Colonic mucosa (tissue), 4 donors: ENCODE measurements around the gene TASP1. TPM values are rescaled to one million over a fixed set of nuclear protein-coding genes. Genes with fewer than 3 reads are reported as not detected.

Experiments
- DNase-seq: peaks from one replicate; pipeline ENCODE4 v3.0.0-alpha.2; 2020
- H3K27ac ChIP-seq: fragments of 200-600 bp; one replicate; pipeline ENCODE4 v1.8.0; 2021
- H3K27me3 ChIP-seq: fragments of 200-600 bp; one replicate; pipeline ENCODE4 v1.8.0; 2021
- H3K36me3 ChIP-seq: fragments of 200-600 bp; one replicate; pipeline ENCODE4 v1.8.0; 2021
- H3K4me1 ChIP-seq: fragments of 200-600 bp; one replicate; pipeline ENCODE4 v1.8.0; 2021; ENCODE audit warnings: mild to moderate bottlenecking
- H3K4me3 ChIP-seq: fragments of 200-600 bp; one replicate; pipeline ENCODE4 v1.8.0; 2021
- H3K9ac ChIP-seq, 2 donors: one replicate each; pipeline ENCODE4 v1.7.0; 2013; ENCODE audit warnings: control low read depth in 2 of 2, low read depth in 2 of 2, low read length in 2 of 2
- H3K9me3 ChIP-seq: fragments of 200-600 bp; one replicate; pipeline ENCODE4 v1.8.0; 2021
- CTCF ChIP-seq: fragments of 200-600 bp; IDR thresholded peaks from one replicate; pipeline ENCODE4 v1.8.0; 2022; ENCODE audit warnings: antibody characterized with exemption, mild to moderate bottlenecking
- intact Hi-C: fragments of 100-400 bp; cut with DNase I; formaldehyde crosslinking; loops from one replicate; pipeline ENCODE4 v1.14.1; 2022
- total RNA-seq, 2 donors: library from RNA; stranded (reverse); fragmentation: NEBNext Ultra II Directional in 1 of 2; extraction: Animal tissue kit (Norgen Biotek cat#: 25700) in 1 of 2; gene quantifications; one replicate each; pipeline ENCODE4 v1.2.1, GENCODE V29; 2021
- donor health status: healthy.
- donor health status: DM: no; HTN: no; CAD: no.
- donor health status: DM: no; HTN: no; CAD: no.

Gene TASP1
- total RNA-seq, 2 donors from 2014 or later = 9.4 to 12.6 TPM

GRCh38 chr20:13563854-13564253 is 74.9 kb downstream of the TASP1 start:
- no peak for DNase-seq
- Histone ChIP-seq H3K27me3 (no peaks in the 10 kb centered on the region), H3K36me3 (no peaks in the 10 kb centered on the region), H3K9me3 (no peaks in the 10 kb centered on the region), H3K9ac (no peak overlapping the region), H3K27ac (no peak overlapping the region), H3K4me3 (no peak overlapping the region), H3K4me1 (no peaks in the 10 kb centered on the region)
- no peak for TF ChIP-seq CTCF
- intact Hi-C loops = no loop called here

- intact Hi-C loops = no loop called here
- Histone ChIP-seq H3K9me3 (no peaks in the 10 kb centered on the region), H3K36me3 (no peaks in the 10 kb centered on the region), H3K4me1 (no peaks in the 10 kb centered on the region), H3K27me3 (no peaks in the 10 kb centered on the region), H3K9ac (no peak overlapping the region), H3K4me3 (no peak overlapping the region), H3K27ac (no peak overlapping the region)
- DNase-seq = no peak
- no peak for TF ChIP-seq CTCF
These were observed 84.0 kb downstream of the TASP1 start for GRCh38 chr20:13554706-13555105.

- no peak overlapping the region for H3K4me3 ChIP-seq
- no peaks in the 10 kb centered on the region for H3K36me3 ChIP-seq
- H3K9me3 ChIP-seq = no peaks in the 10 kb centered on the region
- DNase-seq = no peak
- TF ChIP-seq CTCF = no peak
- H3K9ac ChIP-seq = no peak overlapping the region
- H3K27me3 ChIP-seq = no peaks in the 10 kb centered on the region
- no peaks in the 10 kb centered on the region for H3K4me1 ChIP-seq
- no peak overlapping the region for H3K27ac ChIP-seq
- intact Hi-C loops = no loop called here
These were observed 84.7 kb downstream of the TASP1 start for GRCh38 chr20:13554076-13554475.

GRCh38 chr20:13552061-13552460 is 86.7 kb downstream of the TASP1 start:
- Histone ChIP-seq H3K27me3 (no peaks in the 10 kb centered on the region), H3K9ac (no peak overlapping the region), H3K9me3 (no peaks in the 10 kb centered on the region), H3K4me1 (no peaks in the 10 kb centered on the region), H3K36me3 (no peaks in the 10 kb centered on the region), H3K27ac (no peak overlapping the region), H3K4me3 (no peak overlapping the region)
- intact Hi-C loops = no loop called here
- DNase-seq = no peak
- TF ChIP-seq CTCF = no peak

GRCh38 chr20:13549451-13549850 is 89.3 kb downstream of the TASP1 start:
- H3K9ac ChIP-seq = no peak overlapping the region
- no peak overlapping the region for H3K4me3 ChIP-seq
- intact Hi-C loops = loop anchor here (5.0 to 10.0 kb wide), 2 partner anchors 92 to 435 kb away; no protein-coding TSS in a partner anchor
- H3K27ac ChIP-seq = no peak overlapping the region
- no peaks in the 10 kb centered on the region for H3K9me3 ChIP-seq
- no peak for DNase-seq
- no peaks in the 10 kb centered on the region for H3K36me3 ChIP-seq
- H3K27me3 ChIP-seq = no peaks in the 10 kb centered on the region
- TF ChIP-seq CTCF = no peak
- H3K4me1 ChIP-seq = no peaks in the 10 kb centered on the region
